GDM1 (cell line): ENCODE measurements around the gene LRRC37A3.
"Not testable (repeated sequence)": the region's sequence is repeated elsewhere in the genome, so short reads cannot be mapped to it uniquely, and the experiment has no call there.

Source experiments
- DNase-seq: peaks from one replicate; lab custom pipeline; 2025; lab: John Stamatoyannopoulos, UW

The LRRC37A3 gene

DNA sequence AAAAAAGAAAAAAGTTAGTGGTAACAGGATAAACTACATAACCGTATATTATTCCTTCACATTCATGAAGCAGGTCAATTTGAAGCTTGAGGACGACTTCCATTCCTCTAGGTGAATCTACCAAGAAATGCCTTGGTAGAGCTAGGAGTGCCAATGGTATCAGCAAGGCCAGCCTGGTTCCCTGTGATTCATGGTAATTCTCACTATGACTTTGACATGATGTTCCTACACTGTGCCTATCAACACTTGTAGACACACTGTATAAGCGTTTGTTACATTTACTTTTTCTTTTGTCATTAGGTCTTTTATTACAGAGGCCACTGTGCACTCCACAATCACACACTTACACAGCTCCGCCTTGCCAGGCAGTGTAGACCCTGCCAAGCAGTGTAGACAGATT is 7.2 kb upstream of the LRRC37A3 start:
- DNase-seq, result not testable (repeated sequence)

DNA sequence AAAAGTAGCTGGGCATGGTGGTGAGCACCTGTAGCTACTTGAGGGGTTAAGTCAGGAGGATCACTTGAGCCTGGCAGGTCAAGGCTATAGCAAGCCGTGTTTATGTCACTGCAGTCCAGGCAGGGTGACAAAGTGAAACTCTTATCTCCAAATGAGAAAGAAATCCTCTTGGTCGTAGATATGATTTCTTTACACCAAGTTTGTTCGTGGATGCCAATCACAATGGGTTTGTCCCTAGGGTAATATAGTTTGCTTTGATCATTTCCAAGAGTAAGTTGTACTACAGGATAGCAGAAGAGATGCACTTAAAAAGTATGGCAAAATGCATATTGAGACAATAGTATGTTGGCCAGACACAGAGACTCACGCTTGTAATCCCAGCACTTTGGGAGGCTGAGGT is 6.0 kb upstream of the LRRC37A3 start:
- DNase-seq, result not testable (repeated sequence)

DNA sequence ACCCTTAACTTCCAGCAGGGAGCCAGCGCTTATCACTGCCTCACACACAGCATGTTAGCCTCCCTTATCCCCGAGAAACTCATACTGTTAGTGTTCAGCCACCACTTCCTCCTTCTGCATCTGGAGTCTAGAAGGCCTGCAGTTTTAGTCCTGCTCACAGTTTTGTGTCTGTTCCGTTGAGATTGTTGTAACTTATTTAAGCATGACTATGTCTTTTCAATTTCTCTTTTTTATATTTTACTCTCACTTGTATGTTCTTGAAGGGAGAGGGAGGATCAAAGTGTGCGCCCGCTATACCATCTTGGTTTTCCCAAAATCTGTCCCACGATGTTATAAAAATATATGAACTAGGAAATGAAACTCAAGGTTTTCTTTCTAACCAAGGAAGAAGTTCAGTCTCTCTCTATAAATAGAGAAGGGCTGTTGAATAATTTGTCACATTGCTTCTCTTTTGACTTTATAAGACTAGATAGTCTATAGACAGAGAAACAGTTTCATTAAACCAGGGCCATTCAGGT is 3.8 kb upstream of the LRRC37A3 start:
- peak; percentile 77 for DNase-seq

GRCh38 chr17:64920419-64921172 is 1.3 kb upstream of the LRRC37A3 start:
- no peak for DNase-seq

- no peak for DNase-seq
Measured at GRCh38 chr17:64920026-64920418, 744 bp upstream of the LRRC37A3 start.

DNA sequence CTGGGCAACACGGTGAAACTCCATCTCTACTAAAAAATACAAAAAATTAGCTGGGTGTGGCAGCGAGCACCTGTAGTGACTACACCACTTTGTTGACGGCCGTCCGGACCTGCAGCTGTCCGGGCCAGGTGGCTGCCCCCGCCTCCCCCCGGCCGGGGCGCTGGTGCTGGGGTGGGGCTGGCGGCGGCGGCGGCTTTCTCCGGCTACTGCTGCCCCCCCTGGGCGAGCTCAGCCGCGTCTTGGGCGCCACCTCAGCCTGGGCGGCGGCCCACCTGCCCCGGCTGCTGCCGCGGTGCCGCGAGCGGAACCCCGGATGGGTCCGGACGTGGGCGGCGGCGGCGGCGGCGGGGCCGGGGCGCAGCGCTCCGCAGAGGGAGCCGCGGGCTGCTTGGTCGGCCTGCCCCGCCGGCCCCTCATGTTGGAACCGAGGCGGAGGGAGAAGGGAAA is 413 bp downstream of the LRRC37A3 start:
- DNase-seq, result not testable (repeated sequence)

DNA sequence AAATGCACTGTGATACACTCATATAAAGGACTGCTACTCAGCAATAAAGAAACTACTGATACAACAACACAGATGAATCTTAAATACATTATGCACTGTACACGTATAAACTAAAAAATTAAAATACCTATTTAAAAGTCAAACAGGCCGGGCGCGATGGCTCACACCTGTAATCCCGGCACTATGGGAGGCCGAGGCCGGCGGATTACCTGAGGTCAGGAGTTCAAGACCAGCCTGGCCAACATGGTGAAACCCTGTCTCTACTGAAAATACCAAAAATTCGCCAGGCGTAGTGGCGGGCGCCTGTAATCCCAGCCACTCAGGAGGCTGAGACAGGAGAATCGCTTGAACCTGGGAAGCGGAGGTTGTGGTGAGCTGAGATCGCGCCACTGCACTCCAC is 1.7 kb downstream of the LRRC37A3 start:
- DNase-seq, result not testable (repeated sequence)

GRCh38 chr17:64915244-64915643 is 4.0 kb downstream of the LRRC37A3 start:
- not testable (repeated sequence) for DNase-seq

- DNase-seq, result not testable (repeated sequence)
Measured at GRCh38 chr17:64910191-64910514, 9.1 kb downstream of the LRRC37A3 start.

- DNase-seq, result not testable (repeated sequence)
Measured at GRCh38 chr17:64909511-64910190, 9.6 kb downstream of the LRRC37A3 start.

DNA sequence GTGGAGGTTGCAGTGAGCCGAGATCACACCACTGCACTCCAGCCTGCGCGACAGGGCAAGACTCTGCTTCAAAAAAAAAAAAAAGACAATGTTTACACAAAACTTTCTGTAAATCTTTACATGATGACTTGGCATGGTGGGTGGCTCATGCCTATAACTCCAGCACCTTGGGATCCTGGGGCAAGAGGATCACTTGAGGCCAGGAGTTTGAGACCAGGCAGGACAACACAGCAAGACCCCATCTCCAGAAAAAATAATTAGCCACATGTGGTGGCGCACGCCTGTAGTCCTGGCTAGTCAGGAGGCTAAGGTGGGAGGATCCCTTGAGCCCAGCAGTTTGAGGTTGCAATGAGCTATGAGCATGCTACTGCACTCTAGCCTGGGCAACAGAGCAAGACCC is 15.2 kb downstream of the LRRC37A3 start:
- DNase-seq, result not testable (repeated sequence)

DNA sequence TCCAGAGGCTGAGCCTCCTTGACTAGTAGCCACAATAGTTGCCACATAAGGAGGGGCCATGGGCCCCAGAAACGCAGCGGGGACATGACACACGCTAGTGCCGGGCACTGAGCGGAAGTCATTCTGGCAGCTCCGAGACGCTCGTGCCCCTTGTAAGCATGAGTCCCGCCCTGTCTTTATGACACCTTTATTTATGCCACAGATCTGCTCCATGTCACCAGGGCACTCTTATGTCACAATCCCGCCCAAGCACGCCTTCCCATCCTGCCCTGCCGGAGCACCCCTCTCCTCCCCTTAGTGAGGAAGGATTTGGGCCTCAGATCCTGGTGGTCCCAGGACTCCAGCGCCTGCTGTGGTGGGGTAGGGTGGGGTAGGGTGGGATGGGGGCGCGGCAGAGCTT is 22.1 kb downstream of the LRRC37A3 start:
- not testable (repeated sequence) for DNase-seq

- not testable (repeated sequence) for DNase-seq
Measured at GRCh38 chr17:64874210-64874609, 45.1 kb downstream of the LRRC37A3 start.

GRCh38 chr17:64847504-64848466 is 71.5 kb downstream of the LRRC37A3 start:
- peak; percentile 54 for DNase-seq

DNA sequence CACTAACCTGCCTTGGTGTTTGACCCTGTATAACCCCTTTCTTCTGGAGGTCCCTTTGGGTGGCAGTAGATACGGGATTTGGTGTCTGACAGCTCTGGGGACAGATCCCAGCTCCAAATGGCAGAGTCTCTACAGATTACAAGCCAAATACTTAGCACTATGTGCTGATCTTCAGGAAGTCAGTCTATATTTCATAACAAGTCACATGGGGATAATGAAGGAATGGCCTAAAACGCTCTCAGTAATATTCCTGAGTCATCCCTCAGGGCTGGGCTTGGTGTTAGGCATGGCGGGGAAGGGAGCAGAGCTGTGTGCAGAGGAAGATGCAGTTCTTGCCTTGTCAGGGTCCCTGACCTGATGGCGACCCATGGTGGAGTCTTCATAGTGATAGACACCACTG is 72.4 kb downstream of the LRRC37A3 start:
- DNase-seq, result not testable (repeated sequence)

DNA sequence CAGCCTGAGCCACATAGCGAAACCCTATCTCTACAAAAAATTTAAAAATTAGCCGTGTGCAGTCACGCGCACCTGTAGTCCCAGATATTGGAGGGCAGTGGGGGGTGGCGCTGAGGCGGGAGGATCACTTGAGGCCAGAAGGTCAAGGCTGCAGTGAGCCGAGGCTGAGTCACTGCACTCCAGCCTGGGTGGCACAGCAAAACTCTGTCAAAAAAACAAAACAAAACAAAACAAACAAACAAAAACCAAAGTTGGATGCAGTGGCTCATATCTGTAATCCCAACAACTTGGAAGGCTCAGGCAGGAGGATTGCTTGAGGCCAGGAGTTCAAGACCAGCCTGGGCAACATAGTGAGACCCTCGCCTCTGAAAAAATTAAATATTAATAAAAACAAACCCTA is 75.4 kb downstream of the LRRC37A3 start:
- not testable (repeated sequence) for DNase-seq

- DNase-seq, result not testable (repeated sequence)
Measured at GRCh38 chr17:64842900-64843299, 76.4 kb downstream of the LRRC37A3 start.

DNA sequence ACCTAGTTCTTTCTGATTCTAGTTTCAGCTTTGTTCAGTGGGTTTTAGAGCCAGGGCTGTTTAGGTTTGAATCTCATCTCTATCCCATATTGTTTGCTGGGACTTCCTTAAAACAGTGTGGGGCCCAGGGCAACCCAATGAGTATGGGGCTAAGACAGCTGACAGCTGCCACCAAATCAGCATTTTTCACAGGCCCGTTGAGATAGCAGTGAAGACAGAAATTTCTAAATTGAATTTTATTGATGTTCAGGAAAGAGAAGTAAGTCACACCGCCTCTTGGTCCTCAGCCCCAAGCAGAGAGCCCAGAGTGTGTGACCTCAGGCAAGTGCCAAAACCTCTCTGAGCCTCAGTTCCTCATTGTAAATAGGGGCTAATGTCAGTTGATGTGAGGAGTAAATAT is 78.3 kb downstream of the LRRC37A3 start:
- peak; percentile 9 for DNase-seq

- DNase-seq, result not testable (repeated sequence)
Measured at GRCh38 chr17:64838513-64838912, 80.8 kb downstream of the LRRC37A3 start.

DNA sequence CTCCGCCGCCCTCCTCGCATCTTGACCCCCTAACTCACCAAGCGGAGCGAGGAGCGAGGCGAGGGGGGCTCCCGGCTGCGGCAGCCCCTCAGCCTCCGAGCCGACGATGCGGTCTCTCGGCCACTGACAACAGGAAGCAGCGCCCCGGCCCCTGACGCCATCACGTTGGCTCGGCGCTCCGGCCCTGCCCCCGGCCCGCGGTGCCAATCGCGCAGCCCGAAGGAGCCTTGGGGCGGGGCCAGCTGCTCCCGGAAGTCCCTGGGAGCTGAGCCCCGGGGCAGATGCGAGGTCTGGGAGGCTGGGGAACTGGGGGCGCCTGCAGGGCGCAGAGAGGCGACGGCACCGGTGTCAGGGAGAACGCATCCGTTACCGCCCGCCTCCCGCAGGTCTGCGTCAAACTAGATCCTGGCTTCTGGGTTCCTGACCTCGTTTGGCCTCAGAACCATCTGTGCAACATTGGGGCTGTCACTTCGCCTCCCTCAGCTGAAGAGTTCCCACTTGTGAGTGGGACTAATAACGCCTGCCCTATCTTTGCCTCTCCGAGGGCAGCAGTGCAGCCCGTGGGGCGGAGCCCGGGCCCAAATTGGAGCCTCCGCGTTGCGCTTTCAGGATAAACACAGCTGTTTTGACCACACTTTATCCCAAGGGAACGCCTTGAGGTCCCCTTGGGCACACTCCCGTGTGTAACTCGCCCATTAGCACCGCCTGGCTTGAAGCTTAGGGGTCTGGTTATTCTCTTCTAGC is 82.1 kb downstream of the LRRC37A3 start:
- DNase-seq, result peak; percentile 84

DNA sequence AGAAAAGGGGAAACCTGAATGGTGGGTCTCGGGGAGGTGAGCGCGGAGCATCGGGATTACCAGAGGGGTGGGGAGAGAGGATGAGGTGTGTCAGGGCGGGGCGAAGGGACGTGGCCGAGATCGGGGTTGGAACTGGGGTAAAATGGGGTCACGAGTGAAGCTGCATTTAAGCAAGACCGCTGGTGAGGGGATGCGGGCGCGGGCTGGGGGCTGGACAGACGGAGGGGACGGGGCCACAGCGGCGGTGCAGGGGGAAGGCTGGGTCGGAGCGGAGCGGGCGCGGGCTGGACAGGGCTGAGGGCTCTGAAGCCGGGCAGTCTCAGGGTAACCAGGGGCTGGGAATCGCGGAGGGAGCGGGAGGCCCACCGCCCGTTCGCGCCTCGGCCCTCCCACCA is 82.7 kb downstream of the LRRC37A3 start:
- DNase-seq, result not testable (repeated sequence)
